Measurements from ENCODE around the gene SHC4. TPM values are rescaled to one million over a fixed set of nuclear protein-coding genes. Genes with fewer than 3 reads are reported as not detected.

SHC4 gene
- total RNA-seq, 1 donor from 2014 or later, result 2.2 TPM

- H3K4me3 Mint-ChIP-seq, result no peak overlapping the region
- H3K9me3 Mint-ChIP-seq, result no peaks in the 10 kb centered on the region
- no peak for DNase-seq (ENCODE audit: low spot score)
- no peak overlapping the region for H2AFZ ChIP-seq (replicated peaks)
- H3K9me3 ChIP-seq (ENCODE audit: low read depth), result no peaks in the 10 kb centered on the region
- TF ChIP-seq EZH2 (IDR thresholded peaks at IDR 0.05) (no peak), EZH2phosphoT487 (IDR thresholded peaks at IDR 0.05) (no peak)
- TF ChIP-seq, protein P1, sequence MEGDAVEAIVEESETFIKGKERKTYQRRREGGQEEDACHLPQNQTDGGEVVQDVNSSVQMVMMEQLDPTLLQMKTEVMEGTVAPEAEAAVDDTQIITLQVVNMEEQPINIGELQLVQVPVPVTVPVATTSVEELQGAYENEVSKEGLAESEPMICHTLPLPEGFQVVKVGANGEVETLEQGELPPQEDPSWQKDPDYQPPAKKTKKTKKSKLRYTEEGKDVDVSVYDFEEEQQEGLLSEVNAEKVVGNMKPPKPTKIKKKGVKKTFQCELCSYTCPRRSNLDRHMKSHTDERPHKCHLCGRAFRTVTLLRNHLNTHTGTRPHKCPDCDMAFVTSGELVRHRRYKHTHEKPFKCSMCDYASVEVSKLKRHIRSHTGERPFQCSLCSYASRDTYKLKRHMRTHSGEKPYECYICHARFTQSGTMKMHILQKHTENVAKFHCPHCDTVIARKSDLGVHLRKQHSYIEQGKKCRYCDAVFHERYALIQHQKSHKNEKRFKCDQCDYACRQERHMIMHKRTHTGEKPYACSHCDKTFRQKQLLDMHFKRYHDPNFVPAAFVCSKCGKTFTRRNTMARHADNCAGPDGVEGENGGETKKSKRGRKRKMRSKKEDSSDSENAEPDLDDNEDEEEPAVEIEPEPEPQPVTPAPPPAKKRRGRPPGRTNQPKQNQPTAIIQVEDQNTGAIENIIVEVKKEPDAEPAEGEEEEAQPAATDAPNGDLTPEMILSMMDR (IDR thresholded peaks at IDR 0.05), result no peak
- no peak overlapping the region for H3K27ac Mint-ChIP-seq
- no peak overlapping the region for H3K4me3 ChIP-seq
- no peaks in the 10 kb centered on the region for H3K4me1 ChIP-seq
- H3K36me3 Mint-ChIP-seq, result no peaks in the 10 kb centered on the region
- H3K4me1 Mint-ChIP-seq, result peaks cover 7% of the 10 kb centered on the region
- H3K79me2 ChIP-seq (ENCODE audit: low read depth), result no peaks in the 10 kb centered on the region
- H3F3A ChIP-seq (ENCODE audit: low read depth), result no peaks in the 10 kb centered on the region
- no peaks in the 10 kb centered on the region for H3K27me3 ChIP-seq
- no peaks in the 10 kb centered on the region for H3K27me3 Mint-ChIP-seq (ENCODE audit: insufficient read depth, low read depth)
- H3K27ac ChIP-seq, result no peak overlapping the region
- no peak overlapping the region for H3K9ac ChIP-seq
- H4K20me1 ChIP-seq (ENCODE audit: low read depth), result no peaks in the 10 kb centered on the region
- no peaks in the 10 kb centered on the region for H3K36me3 ChIP-seq
- no peak overlapping the region for H3K4me2 ChIP-seq
Measured at GRCh38 chr15:48889925-48890324, 73.8 kb downstream of the SHC4 start.

GRCh38 chr15:48888836-48889235 is 74.9 kb downstream of the SHC4 start:
- no peaks in the 10 kb centered on the region for H4K20me1 ChIP-seq (ENCODE audit: low read depth)
- no peak overlapping the region for H3K4me2 ChIP-seq
- H3K4me3 Mint-ChIP-seq, result no peak overlapping the region
- no peak overlapping the region for H3K27ac ChIP-seq
- H3K36me3 Mint-ChIP-seq, result no peaks in the 10 kb centered on the region
- H3K9ac ChIP-seq, result no peak overlapping the region
- H2AFZ ChIP-seq (replicated peaks), result no peak overlapping the region
- no peaks in the 10 kb centered on the region for H3K27me3 Mint-ChIP-seq (ENCODE audit: insufficient read depth, low read depth)
- no peak overlapping the region for H3K27ac Mint-ChIP-seq
- H3K79me2 ChIP-seq (ENCODE audit: low read depth), result no peaks in the 10 kb centered on the region
- TF ChIP-seq, protein P1 (IDR thresholded peaks at IDR 0.05), result no peak
- no peak for TF ChIP-seq EZH2phosphoT487 (IDR thresholded peaks at IDR 0.05)
- no peak for TF ChIP-seq EZH2 (IDR thresholded peaks at IDR 0.05)
- no peak overlapping the region for H3K4me3 ChIP-seq
- H3K9me3 Mint-ChIP-seq, result no peaks in the 10 kb centered on the region
- DNase-seq (ENCODE audit: low spot score), result no peak
- H3F3A ChIP-seq (ENCODE audit: low read depth), result no peaks in the 10 kb centered on the region
- H3K4me1 ChIP-seq, result no peaks in the 10 kb centered on the region
- no peaks in the 10 kb centered on the region for H3K36me3 ChIP-seq
- H3K4me1 Mint-ChIP-seq, result peaks cover 10% of the 10 kb centered on the region
- no peaks in the 10 kb centered on the region for H3K27me3 ChIP-seq
- H3K9me3 ChIP-seq (ENCODE audit: low read depth), result no peaks in the 10 kb centered on the region

GRCh38 chr15:48888191-48888590 is 75.5 kb downstream of the SHC4 start:
- Histone ChIP-seq H3F3A (ENCODE audit: low read depth) (no peaks in the 10 kb centered on the region), H3K79me2 (ENCODE audit: low read depth) (no peaks in the 10 kb centered on the region), H3K27ac (no peak overlapping the region), H2AFZ (replicated peaks) (no peak overlapping the region), H3K9ac (no peak overlapping the region), H3K4me1 (no peaks in the 10 kb centered on the region), H3K36me3 (no peaks in the 10 kb centered on the region), H3K4me3 (no peak overlapping the region), H3K4me2 (no peak overlapping the region), H3K27me3 (no peaks in the 10 kb centered on the region), H4K20me1 (ENCODE audit: low read depth) (no peaks in the 10 kb centered on the region), H3K9me3 (ENCODE audit: low read depth) (no peaks in the 10 kb centered on the region)
- no peak for DNase-seq (ENCODE audit: low spot score)
- Mint-ChIP-seq H3K4me3 (no peak overlapping the region), H3K27ac (no peak overlapping the region), H3K27me3 (ENCODE audit: insufficient read depth, low read depth) (no peaks in the 10 kb centered on the region), H3K9me3 (no peaks in the 10 kb centered on the region), H3K4me1 (peaks cover 10% of the 10 kb centered on the region), H3K36me3 (no peaks in the 10 kb centered on the region)
- TF ChIP-seq EZH2 (IDR thresholded peaks at IDR 0.05), result no peak
- TF ChIP-seq EZH2phosphoT487 (IDR thresholded peaks at IDR 0.05), result no peak
- TF ChIP-seq, protein P1 (IDR thresholded peaks at IDR 0.05), result no peak
